ENCODE data around the gene GSG1L.
"Not testable (repeated sequence)": the region's sequence is repeated elsewhere in the genome, so short reads cannot be mapped to it uniquely, and the experiment has no call there.

The GSG1L gene

DNA sequence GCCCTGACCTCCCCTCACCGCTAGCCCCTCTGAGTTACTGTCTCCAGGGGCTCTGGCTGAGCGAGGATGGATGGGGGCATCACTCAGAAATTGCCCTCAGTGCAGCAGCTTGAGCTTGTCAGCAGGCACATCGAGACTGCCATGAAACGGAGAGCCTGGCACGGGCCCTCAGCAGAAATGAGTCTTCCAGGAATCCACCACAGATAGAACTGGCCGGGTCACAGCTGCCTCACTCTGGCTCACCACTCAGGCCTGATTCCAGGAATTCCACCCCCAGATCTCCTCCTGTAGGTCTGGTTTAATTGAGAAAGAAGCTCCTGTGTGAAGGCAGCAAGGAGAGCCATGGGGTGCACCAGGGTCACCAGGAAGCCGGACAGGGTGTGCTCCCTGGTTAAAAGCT is 85.5 kb downstream of the GSG1L start:
- no peak for DNase-seq

DNA sequence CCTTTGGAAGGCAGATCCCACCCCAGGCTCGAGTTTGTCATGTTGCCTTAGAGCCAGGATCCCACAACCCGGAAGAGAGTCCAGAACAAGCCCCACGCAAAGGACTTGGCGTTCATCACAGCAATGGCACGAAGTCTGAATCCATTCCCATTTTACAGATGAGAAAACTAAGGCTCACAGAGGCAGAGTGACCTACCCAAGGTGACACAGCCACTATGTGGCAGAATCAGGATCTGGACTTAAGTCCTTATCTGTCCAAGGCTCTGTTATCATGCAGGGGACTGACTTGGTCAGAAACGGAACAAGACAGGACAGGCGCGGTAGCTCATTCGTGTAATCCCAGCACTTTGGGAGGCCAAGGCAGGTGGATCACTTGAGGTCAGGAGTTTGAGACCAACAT is 86.5 kb downstream of the GSG1L start:
- DNase-seq = no peak

DNA sequence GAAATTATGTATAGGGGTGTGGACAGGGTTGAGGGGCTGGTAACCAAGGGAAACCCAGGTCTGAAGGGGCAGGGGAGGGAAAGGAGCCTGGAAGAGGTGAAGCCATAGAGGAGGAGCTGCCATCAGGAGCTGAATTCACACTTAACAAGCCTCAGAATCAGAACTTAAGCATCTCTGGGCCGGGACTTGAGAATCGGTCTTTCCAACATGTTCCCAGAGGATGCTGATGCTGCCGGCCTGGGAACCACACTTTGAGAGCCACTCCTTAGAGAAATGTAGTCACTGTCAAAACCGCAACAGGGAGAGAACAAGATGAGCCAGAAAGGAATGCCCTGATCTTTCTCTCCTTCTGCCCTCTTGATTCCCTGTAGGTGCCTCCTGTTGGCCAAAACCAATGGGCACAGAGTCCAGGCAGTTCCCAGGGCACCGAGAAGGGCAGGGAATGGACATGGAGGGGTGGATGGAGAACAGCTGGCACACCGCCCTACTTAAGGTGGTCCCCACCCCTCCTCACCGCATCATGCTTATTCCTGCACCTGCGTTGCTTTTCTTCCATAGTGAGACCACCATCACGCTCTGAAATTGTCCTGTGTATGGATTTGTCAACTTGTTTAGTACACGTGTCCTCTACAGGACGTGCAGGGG is 88.5 kb downstream of the GSG1L start:
- no peak for DNase-seq

DNA sequence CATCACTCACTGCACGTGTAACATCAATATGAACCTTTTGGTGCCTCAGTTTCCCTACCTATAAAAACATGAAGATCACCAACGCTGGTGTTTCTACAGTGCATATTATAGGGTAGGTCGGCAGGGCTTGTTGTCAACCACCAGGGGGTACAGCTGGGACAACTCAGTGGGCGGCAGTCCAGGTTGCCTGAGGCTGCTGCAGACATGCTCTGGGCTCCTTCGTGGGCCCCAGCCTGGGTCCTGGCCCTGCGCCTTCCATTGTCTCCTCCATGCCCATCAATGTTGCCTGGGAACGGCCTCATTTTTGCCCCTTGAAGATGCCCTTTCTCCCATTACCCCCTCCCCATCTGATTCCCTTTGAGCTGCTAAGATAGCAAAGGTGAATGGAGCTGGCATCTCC is 89.8 kb downstream of the GSG1L start:
- no peak for DNase-seq

DNA sequence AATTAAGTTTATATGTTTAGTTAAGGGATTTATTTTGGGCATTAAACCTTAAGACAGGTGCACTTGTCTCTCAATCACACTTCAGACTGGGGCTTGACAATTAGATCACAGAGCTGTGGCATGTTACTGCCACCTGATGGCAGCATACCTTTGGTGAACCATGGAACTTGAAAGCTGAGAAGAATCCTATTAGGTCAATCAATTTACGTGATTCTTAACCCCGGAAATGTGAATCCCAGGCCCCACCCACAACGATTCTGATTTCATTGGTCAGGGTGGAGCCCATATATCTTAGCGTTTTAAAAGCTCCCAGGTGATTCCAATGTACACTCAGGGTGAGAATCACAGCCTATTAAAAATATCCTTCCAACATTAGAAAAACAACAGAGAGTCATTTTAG is 91.0 kb downstream of the GSG1L start:
- DNase-seq = no peak

DNA sequence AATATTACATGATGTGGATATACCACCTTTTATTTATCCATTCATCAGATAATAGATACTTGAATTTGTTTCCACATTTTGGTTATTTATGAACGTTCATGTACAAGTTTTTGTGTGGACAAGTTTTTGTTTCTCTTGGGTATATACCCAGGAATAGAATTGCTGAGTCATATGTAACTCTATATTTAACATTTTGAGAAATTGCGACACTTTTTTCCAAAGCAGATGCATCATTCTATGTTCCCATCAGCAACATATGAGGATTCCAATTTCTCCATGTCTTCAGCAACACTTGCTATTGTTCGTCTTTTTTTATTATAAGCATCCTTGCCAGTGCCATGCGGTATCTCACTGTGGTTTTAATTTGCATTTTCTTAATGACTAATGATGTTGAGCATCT is 93.9 kb downstream of the GSG1L start:
- DNase-seq = no peak

DNA sequence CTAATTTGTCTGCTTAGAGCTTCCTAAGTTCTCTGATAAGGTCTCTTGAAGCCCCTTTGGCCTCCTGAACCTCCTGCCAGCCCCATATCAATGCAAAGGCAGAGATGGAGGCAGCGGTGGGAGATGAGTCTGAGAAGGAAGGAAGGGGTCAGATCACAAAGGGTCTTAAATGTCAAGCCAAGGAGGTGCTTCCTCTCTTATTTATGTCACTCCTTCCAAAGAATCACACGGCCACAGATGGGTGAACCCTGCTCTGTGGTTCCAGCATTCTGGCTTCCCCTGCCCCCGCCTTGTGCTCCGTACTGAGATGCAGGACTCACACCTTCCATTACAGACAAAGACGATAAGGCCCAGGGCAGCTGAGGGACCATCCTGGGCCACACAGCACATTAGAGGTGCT is 96.3 kb downstream of the GSG1L start:
- no peak for DNase-seq

DNA sequence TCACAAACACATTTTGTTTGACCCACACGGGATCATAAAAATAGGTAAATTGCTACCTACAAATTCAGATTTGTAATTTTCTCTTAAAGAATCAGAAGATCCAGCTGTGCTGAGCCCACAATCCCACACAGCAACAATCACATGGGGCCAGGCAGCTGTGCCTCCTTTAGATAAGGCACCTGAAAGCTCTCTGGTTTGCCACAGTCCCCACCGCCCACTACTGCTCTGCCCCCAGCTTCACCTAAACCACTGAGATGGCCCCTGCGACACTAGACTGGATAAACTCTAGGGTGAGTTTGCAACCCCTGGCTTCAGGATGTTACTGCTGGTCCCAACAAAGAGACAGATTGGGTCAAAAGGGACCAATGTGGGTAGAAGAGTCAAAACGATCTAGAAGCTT is 96.8 kb downstream of the GSG1L start:
- DNase-seq = no peak

DNA sequence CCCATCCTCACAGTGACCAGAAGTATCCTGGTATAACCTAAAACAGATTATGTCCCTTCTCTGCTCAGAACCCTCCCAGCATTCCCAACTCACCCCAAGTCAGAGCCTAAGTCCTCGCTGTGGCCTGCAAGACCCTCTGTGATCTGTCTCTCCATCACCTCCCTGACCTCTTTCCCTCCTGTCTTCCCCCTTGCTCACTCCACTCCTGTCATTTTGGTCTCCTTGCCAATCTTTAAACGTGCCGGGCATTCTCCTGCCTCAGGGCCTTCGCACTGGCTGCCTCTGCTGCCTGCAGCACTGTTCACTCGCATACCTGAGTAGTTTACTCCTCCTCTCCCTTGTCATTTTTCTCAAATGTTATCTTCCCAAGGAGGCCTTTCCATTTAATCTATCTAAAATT is 97.7 kb downstream of the GSG1L start:
- no peak for DNase-seq

DNA sequence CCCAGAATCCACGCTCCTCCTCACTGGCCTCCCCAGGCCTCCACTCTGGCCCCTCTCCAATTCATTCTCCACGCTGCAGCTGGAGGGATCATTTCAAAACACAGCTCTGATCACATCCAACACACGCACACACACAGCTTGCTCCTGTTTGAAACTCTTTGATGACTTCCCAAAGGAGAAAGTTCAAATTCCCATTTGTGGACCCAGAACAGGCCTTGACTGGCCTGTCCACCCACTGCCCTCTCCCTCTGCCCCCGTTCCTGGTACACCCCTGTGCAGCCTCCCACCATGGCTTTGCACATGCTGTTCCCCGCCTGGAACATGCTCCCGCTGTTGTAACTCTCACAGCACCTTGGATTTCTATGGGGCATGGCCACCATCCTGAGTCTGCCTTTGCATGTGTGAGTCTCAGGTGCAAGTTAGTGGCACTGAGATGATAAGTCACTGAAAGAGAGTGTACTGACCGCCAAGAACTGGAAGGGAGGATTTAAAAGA is 100.0 kb downstream of the GSG1L start:
- DNase-seq = no peak

DNA sequence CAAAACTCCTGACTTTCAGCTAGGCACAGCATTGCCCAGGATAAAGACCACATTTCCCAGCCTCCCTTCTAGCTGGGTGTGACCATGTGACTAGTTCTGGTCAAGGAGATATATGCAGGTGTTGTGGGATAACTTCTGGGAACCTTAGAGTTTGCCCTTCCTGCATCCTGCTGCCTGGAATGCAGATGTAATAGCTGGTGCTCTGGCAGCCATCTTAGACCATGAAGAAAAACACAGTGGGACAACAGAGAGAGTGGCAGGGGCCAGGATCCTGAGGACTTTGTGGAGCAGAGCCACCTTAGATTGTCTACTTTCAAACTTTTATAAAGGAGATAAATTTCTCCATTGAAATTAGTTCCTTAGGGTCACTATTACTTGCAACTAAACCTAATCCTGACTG is 101.3 kb downstream of the GSG1L start:
- DNase-seq = no peak

DNA sequence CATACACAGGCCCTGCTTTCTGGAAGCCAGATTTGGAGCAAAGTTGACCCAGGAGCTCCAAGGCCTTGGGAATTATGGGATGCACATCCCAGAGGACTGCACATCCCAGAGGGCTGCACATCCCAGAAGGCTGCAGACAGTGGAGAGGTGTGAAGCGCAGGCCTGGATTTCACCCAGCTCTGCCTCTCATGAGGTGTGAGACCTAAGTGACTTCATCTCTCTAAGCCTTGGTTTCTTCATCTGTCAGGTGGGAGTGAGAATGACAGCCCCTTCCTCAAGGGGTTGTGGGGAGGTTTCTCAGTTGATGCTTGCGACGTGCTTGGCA is 102.3 kb downstream of the GSG1L start:
- no peak for DNase-seq

DNA sequence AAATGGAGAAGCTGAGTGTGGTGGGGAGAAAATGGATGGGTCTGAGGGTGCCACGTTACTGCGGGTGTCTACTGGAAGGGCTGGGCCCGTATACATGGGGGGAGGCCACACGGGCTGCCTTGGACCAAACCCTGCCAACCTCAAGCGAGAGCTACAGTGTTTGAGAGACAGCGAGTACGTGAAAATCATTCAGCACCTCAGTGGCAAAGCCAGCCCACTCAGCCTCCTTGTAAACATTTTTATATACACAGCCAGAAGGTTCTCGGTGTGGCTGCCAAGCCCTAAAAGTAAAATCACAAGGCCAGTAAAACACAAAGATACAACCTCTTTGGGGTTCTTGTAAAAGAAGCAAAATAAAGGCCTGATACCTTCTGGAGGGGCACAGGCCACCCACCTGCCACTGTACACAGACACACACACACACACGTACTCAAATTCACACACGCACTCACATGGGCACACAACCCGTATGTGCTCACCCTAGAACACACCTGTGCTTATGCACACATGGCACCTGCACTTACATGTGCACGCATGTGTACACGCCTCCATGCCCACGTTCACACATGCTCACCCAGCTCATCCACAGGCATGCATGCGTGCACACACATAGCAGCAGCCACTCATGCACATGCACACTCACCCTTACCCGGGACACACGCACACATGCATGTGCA is 102.8 kb downstream of the GSG1L start:
- no peak for DNase-seq

DNA sequence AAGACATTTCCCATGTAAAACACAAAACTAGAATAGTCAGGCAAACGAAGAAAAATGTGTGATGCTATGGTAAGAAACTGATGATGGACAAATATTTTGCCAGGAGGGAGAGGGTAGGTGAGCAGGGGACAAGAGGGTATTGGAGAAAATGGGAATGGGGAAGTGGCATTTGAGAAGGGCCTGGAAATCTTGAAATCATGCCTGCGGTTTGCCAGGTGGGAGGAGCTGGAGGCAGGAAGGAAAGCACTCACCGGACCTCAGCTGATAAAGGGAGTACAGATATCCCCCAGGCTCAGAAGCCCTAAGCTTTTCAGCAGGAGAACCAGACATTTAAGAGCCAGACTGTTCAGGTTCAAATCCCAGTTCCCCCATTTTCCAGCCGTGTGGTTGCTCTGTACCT is 103.6 kb downstream of the GSG1L start:
- DNase-seq = no peak

DNA sequence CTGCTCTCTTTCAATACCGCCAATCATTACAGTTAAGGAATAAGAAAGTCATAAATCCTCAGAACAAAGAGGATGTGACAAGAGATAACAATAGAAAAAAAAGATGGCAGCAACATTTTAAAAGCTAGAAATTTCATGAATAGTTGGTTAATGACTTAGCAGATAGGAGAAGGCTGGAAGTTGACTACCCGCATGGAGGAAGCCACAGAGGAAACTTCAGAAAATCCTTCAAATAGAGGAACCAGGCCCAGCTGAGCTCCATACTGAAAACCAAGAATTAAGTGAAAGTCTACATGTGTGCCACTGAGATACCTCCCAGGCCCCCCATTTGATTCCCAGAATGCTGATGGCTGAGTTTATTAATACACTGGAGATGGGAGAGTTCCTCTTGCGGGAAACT is 109.3 kb downstream of the GSG1L start:
- DNase-seq = no peak

DNA sequence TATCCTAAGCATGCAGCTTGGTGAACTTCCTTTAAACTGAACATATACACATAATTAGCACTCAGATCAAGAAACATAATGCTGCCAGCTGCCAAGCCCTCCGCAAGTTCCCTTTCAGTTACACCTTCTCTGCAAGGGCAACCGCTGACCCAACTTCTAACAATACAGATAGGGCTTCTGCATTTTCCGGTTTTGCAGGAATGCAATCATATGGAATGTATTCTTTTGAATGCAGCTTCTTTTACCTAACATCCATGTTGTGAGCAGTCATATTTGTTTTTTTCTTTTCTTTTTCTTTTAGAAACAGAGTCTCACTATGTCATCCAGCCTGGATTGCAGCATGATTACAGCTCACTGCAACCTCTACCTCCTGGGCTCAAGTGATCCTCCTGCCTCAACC is 110.7 kb downstream of the GSG1L start:
- no peak for DNase-seq

DNA sequence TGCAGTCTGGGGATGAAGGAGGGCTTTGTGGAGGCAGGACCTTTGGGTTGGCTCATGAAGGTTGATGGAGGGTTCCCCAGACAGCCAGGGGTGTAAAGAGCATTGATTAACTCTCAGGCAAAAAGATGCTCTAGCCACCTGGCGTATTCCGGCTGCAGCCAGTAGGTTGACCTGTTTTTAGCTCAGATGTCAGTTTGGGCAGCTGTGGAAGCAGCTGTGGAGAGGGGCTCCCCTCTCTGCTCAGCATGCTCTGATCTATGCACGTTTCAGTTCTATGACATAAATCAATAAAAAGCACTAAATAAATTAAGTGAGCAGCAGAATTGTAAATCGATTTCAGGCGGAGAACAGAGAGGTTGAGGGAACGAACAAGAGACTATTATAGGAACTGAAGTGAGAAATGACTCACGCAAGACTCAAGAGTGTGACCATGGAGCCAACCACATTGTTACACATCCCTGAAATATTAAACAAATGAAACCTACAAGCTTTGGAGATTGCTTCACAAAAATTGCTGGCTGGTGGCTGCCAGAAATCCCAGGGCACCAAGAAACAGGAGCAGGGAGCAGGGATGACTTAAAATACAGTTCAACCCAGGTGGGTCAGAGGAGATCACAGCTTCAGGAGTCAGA is 111.9 kb downstream of the GSG1L start:
- no peak for DNase-seq

DNA sequence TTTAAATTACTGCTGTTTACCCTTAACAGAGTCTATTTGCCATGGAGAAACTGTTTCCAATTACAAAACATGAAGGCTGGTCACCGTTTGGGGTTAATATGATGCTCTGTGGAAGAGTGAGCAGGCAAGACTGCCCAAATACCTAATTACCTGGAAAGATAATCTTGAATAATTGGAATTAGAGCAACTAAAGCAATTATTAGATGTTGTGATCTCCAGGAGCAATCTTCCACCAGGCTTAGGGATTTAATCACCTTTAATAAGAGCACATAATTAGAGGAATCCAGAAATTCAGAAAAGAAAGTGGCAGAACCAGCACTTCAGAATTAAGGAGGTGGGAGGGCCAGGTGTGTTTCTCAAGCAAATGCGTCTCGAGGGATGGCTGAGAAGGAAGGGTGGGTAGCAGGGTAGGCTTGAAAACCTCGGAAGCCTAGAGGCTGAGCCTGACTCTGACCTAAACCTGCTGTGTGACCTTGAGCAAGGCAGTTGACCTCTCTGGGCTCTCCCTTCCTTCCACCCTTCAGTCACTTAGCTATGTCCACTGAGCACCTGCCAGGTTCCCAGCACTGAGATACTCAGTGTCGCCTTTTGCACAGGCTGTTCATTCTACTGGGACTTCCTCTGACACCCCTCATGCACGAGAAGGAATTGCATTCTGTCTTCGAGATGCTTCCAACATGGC is 113.2 kb downstream of the GSG1L start:
- DNase-seq = no peak

DNA sequence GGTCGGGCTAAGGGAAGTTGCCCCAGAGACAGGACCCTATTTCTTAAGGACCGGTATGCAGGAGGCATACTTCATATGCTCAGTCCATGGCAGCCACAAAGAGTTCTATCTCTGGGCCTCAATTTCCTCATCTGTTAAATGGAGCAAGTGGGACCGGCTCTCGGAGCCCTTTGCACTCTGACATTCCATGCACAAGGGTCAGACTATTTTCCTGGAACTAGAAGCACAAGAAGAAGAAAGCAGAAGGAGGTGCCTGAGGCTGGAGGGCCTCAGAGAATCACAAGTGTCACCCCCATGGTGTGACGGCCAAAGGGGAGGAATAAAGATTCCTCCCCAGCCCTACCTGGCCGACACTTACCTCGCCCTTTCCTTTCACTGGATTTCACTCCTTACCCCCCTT is 115.8 kb downstream of the GSG1L start:
- DNase-seq = no peak

DNA sequence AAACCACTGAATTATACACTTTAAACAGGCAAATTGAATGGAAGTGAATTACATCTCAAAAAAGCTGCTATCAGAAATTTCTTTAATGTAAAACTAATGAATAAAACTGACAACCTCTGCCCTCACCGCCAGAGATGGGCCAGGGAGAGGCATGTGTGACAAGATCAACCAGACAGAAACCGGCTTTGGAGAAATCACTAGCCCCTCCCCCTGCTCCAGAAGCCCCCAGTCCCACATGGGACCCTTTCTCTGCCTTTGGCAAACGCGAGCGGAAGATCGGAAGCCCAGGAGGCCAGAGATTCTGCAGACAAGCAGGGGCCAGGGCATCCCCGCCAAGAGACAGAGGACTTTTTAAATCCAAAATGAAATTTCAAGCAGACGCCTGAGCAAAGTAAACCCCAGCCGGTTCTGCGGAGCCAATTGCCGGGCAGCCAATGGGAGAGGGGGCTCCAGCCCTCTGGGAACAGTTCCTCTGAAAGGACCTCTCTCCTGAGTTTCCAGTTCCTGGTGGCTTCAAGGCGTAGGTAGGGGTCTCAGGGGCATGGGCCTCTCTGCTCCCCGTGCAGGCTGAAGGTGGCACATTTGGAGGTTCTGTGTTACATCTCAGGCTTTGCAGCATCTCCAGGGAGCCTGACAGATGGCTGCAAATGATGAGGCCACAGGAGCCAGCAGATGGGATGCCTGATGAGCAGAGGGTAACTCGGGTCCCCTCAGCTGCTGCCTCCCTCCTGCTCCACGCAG is 118.1 kb downstream of the GSG1L start:
- no peak for DNase-seq

DNA sequence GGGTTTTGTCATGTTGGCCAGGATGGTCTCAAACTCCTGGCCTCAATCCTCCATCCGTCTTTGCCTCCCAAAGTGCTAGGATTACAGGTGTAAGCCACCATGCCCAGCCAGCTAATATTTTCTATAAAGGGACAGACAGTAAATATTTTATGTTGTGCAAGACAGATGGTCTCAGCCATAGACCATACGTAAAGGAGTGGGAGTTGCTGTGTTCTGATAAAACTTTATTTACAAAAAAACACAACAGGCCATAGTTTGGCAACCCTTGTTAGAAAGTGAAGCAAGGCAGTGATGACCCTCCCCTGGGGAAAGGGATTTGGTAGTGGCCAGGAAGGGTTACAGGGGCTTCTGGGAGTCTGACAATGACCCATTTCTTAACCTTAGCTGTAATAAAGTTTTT is 119.7 kb downstream of the GSG1L start:
- DNase-seq = no peak

DNA sequence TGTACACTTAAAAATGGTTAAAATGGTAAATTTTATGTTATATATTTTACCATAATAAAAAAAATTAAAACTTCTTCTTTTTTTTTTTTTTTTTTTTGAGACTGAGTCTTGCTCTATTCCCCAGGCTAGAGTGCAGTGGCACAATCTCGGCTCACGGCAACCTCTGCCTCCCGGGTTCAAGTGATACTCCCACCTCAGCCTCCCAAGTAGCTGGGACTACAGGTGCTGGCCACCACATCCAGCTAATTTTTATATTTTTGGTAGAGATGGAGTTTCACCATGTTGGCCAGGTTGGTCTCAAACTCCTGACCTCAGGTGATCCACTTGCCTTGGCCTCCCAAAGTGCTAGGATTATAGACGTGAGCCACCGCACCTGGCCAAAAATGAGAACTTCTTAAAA is 121.4 kb downstream of the GSG1L start:
- not testable (repeated sequence) for DNase-seq

DNA sequence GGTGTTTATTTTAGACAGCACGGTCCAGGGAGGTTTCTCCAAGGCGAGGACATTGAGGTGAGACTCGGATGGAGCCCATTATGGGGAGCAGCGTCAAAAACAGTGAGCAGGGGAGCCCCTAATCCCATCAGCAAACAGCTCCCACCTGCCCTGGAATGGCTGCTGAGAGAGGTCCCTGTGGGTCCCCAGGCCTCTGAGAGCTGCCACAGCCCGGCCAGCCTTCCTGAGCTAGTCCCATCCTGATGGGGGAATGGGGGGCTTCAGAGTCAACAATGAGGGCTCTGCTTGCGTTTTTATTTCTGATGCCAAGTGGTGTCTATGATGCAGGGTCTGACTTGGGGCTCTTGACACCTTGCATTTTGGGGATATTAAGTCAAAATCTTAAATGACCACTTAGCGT is 128.4 kb downstream of the GSG1L start:
- DNase-seq = no peak
